AG09309 (cell line): ENCODE results near the gene KCNG2.

Experiments used
- DNase-seq: peaks from one replicate; pipeline ENCODE4 v3.0.0-alpha.2; 2010; ENCODE audit warnings: low read depth
- H3K4me3 ChIP-seq: 2 replicates; pipeline ENCODE4 v1.5.1; 2011; ENCODE audit warnings: mild to moderate bottlenecking, low read depth, low read length, moderate library complexity; ENCODE audit not compliant: control insufficient read depth
- TF ChIP-seq, protein P1 (sequence below): IDR thresholded peaks from 2 replicates; pipeline ENCODE4 v1.5.1; 2011; ENCODE audit warnings: mild to moderate bottlenecking, low read depth, low read length, inconsistent platforms; ENCODE audit not compliant: insufficient read depth, control insufficient read depth; ENCODE audit errors: missing control alignments

Gene KCNG2

DNA sequence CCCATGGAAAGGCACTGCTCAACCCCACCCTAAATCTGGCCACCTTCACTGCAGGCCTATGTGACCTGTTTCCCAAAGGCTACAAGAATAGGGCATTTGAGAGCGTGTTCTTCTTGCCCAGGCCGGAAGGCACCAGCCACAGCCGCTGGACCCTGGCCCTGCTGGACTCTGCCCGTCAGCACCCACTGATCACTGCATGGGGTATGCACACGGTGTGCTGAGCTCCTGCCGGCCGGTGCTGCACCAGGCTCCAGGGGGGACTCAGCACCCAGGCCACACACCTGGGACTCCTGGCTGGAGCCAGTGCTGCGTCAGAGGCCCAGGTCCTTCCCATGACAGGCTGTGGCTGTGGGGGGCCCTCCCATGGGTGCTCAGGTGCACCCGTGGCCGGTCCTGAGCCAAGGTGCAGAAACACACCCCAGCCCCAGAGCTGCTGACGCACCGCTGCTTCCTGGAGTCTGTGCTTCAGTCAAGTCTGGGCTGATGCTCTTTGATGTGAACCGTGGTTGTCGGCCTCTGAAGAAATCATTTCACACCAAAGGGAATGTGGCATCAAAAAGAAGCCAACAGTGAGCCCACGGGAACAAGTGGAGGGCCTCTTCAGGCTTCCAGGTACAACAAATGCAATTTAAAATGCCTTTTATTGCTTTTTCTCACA is 6.5 kb downstream of the KCNG2 start:
- DNase-seq = no peak
- no peak overlapping the region for H3K4me3 ChIP-seq
- TF ChIP-seq, protein P1, sequence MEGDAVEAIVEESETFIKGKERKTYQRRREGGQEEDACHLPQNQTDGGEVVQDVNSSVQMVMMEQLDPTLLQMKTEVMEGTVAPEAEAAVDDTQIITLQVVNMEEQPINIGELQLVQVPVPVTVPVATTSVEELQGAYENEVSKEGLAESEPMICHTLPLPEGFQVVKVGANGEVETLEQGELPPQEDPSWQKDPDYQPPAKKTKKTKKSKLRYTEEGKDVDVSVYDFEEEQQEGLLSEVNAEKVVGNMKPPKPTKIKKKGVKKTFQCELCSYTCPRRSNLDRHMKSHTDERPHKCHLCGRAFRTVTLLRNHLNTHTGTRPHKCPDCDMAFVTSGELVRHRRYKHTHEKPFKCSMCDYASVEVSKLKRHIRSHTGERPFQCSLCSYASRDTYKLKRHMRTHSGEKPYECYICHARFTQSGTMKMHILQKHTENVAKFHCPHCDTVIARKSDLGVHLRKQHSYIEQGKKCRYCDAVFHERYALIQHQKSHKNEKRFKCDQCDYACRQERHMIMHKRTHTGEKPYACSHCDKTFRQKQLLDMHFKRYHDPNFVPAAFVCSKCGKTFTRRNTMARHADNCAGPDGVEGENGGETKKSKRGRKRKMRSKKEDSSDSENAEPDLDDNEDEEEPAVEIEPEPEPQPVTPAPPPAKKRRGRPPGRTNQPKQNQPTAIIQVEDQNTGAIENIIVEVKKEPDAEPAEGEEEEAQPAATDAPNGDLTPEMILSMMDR = no peak

DNA sequence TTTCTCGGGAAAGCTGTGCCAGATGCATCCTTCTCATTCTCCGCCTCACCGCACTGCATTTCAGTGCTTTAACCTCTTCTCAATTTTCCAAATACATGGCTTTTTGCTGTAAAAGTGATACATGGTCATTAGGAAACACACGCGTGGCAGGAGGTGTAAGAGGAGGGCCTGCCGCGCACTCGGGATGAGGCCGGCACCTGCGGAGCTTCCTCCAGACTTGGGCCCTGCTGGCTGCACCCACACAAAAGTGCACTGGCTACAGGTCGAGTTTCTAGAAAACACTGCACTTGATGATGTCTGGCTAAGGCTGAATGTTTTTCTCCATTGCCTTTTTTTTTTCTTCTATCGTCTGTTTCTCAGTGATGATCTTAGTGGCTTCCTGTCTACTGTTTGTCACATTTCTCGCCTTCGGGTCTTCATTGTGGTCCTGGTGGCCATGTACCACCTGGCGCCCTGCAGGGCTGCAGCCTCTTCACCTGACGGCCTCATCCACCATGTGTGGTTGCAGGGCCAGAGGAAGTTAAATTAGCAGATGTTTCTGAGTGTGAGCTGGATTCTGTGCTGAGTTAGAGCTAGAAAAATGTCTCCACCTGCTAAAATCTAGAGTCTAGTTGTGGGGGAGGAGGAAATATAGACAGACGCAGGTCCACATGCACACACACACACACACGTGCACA is 7.6 kb downstream of the KCNG2 start:
- TF ChIP-seq, protein P1 = no peak
- DNase-seq = no peak
- H3K4me3 ChIP-seq = no peak overlapping the region

DNA sequence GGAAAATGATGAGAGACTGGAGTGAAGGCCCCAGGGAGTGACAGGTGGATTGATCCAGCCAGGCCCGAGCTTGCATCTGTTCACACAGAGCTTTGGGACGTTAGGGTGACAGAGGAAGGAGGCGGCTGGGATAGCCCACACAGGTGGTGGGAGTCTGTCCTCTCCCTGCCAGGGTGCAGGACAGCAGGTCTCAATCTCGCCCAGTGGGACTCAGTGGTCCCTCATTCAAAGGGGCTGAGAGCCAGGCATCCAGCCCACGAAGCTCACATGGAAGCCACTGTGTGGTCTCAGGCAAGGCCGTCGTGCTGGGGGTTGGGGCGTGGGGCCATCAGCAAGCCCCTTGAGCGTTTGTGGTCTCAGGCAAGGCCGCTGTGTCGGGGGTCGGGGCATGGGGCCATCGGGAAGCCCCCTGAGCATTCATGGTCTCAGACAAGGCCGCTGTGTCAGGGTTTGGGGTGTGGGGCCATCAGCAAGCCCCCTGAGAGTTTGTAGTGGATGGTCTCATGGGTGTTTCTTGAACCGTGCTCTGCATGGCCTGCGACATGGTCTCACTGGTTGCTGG is 8.3 kb downstream of the KCNG2 start:
- no peak overlapping the region for H3K4me3 ChIP-seq
- DNase-seq = no peak
- TF ChIP-seq, protein P1 = no peak

DNA sequence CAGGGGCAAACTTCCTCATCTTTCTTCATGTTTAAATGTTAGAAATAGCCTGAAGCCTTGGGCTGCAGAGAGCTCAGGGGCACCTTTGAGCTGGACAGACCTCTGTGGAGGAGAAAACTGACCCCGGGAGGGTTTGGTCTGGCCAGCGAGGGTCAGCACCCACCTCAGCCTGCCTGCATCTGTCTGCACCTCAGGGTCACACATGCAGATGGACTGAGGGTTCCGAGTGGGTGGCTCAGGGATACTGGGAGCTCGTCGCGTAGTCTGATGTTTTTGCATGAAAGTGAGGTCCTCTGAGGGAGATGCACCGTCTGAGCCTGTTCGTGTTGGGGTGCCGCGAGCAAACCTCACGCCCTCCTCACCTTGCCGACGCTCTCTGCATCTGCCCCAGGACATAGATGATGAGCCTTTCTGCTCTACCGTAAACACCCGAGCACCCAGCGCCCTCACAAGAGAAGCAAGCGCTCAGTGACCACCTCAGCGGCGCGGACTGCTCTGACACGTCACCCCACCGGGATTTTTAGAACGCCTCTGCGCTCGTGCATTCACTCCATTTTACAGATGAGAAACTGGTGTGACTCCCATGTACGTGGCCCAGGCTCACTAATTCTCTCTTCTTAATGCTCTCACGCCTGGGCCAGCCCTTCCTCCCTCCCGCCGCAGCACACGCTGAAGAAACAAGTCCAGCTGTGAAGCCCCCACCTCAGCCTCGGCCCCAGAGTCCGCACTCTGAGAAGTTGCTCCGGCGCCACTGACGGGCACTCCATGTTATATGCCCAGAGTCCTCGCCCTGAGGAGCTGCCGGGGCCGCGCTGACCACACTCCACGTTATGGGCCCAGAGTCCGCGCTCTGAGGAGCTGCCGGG is 9.5 kb downstream of the KCNG2 start:
- H3K4me3 ChIP-seq = no peak overlapping the region
- no peak for DNase-seq
- TF ChIP-seq, protein P1 = no peak

DNA sequence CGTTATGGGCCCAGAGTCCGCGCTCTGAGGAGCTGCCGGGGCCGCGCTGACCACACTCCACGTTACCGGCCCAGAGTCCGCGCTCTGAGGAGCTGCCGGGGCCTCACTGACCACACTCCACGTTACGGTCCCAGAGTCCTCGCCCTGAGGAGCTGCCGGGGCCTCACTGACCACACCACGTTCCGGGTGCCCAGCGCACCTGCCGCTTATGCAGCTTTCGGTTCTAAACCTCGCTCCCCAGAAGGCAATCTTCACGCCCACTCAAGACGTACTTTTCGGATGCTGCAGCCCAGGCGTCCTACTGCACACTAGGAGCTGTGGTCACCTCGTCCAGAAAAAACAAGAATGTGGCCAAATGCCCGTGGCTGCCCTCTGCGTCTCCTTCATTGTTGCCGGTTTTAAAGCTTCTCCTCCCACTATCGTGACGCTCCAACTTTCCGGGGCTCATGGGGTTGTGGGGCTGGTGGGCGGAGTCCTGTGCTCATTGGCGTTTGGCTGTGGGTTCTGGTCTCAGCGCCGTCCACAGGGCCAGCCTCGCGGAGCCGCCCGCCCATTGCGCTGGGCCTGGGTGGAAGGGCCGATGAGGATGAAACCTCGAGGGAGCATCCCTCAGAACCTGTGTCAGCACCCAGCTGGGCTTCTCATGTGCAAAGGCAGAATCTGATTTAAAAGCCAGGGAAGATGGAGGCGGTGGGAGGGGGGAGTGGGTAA is 11.9 kb downstream of the KCNG2 start:
- TF ChIP-seq, protein P1 = no peak
- DNase-seq = no peak

DNA sequence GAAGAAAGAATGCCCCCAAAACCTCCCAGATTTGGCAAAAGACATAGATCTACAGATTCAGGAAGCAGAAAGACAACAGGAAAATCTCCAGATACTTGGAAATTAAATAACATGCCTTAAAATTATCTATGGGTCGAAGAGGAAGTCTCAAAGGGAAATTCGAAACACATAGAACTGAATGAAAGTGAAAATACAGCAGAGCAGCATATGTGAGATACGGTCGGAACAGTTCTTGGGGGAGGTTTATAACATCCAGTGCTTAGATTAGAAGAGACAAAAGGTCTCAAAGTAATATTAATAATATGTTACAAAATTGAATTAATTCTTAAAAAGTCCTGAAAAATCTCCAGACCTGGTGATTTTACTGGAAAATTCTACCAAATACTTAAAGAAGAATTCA is 14.3 kb downstream of the KCNG2 start:
- H3K4me3 ChIP-seq = no peak overlapping the region
- DNase-seq = no peak
- TF ChIP-seq, protein P1 = no peak

More for the DNA sequence above, 11.9 kb downstream of the KCNG2 start:
- H3K4me3 ChIP-seq = no peak overlapping the region
